Iris pigment epithelial cell (primary cell): ENCODE results near the gene ARSG.

Experiments
- DNase-seq: peaks from one replicate; pipeline ENCODE4 v3.0.0-alpha.2; 2011; ENCODE audit warnings: low read depth

Gene ARSG

DNA sequence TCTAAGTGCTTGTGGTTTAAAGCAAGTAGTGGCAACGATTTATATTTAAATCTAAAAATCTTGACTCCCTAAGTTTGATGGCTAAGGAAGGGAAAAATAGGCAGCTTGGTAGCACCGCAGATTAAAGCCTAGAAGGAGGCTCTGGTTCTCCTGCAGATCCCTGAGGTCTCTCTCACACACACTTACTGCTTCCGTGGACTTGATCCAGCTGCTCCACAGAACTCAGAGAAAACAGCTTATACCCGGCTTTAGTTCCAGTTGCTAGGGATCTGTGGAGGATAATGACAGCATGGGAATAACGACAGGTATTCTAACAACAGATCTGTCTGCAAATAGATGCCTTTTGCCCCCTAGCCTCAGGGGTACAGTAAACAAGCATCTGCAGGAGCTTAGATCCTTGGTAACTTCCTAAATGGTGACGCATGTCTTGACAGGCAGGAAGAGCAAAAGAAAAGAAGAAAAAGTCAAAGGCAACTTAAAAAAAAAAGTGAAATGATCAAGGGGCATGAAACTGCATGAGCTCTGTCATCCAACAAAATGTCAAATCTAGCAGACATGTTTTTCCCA is 161.5 kb downstream of the ARSG start:
- no peak for DNase-seq

DNA sequence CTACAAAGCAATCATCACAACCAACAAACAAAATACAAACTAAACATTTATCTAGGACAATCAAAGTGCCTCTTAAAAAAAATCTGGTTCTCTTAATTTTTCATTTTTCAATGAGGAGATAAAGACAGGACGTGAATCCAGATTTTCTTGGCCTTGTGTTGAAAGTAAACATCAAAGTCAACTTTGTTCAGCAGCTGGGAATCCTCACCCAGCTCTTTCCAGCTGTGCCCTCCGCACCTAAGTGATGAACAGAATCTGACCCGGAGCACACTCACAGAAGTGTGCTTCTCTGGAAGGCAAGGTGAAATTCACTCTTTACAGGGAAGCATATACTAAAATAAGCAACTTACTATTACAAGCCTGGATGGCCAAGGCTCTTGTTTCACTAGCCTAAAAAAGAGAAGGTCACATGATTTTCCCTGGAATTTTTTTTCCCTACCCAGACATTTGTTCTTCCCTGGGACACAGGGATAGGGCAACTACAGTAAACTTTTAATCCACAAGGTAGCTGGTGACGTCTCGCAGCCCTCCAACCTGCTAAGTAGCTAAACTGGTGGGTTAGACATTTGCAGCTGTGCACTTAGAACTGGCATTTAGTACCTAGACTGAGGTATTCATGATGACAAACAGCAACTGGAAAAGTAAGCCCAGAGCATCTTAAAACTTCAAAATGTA is 162.8 kb downstream of the ARSG start:
- DNase-seq: no peak

DNA sequence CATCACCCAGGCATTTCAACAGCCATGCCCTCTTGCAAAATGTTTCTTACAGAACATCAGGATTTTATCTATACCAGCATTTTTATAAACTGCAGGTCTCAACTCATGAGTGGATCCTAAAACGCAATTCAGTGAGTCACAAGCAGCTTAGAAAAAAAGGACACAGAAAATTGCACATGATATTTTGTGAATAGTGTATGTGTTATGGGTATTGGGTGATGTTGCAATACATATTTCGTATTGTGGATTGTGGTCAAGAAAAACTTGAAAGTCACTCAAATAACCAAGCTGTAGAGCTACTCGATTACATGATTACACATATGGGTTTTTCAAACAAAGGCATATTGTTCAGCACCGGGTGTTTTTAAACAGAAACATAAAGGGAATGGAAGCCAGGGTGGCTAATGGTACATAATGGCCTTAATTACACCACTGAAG is 164.6 kb downstream of the ARSG start:
- DNase-seq: peak; percentile 95

DNA sequence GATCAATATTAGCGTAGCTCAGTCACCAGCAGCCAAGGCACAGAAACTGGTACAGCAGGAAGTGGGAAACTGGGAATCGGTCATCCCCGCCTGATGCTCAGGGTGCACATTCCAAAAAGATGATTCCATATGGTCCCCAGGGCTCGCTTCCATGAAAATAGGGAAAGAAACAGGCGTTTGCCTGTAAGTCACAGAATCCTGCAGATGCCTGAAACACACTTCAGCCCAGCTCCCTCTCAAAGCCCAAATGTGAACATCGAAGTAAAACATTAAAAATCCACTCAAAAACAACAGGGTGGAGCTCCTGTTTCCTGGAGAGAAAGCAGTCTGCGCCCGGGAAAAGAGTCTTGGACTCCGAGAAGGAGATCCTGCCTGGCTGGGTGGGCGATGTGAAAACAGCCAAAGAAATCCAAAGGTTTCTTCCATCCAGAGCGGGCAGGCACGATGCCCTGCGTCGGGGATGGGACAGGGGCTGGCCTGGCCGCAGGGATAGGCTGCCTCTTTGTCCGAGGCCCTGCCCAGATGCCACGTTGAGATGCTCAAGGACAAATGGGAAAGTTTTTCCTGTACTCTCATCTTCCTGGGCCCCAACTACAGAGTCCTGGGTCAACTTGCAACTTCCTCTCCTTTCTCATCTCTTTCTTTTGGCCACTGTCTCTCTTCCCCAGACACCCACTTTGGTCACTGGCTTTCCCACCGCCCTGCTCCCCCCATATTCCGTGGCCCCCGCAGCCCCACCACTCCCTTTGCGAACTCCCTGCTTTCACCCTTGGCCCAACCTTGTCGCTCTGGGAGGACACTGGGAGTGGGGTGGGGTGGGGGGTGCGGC is 165.3 kb downstream of the ARSG start:
- DNase-seq: peak; percentile 94

DNA sequence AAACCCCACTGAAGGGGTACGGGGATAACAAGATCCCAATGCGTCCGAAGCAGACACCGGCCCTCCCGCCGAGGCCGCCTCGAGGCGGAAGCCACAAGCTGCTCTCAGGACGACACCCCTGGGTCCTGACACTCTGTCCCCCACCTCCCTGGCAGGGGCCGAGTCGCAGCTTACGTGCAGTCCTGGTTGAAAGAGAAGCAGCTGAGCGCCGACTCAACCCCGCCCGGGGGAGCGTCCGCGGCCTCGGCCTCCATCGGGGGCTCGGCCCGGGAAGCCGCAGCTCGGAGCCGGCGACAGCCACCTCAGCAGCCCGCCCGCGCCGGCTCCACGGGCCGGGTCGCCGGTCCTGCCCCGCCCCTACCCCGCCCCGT is 165.9 kb downstream of the ARSG start, which contains the start of gene WIPI1:
Gene WIPI1, minus strand, starts transcription at position 329 of the 371 bp plus-strand sequence. Its CDS starts 75 bp downstream, at position 254.
- no peak for DNase-seq

DNA sequence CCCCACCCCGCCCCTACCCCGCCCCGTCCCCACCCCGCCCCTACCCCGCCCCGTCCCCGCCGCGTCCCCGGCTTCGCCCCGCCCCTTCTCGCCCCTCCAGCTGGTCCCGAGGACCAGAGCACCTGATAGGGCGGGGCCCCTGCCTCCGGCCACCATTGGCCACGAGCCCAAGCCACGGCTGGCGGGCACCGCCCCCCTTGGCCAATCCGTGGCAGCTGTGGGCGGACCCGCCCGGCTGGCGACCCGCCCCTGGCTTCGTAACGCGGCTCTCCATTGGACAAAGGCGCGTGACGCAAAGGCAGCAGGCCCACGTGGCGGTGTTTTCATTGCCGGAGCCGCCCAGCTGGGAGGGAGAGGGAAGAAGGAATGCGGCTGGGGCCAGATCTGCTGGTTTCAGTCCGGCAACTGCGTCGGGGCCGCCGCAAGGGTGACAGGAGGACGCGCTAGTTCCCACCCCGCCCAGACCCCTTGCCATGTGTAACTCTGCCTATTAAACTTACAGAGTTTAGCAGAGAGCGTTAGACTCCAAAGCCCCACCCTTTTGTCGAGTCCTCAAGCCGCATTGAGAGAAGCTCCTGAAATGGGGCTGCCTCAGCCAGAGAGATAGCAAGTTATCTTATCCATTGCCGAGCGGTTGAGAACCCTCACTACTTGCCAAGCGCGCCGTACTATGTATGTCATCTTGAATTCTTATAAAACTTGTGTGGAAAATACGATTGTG is 166.4 kb downstream of the ARSG start:
- peak; percentile 99 for DNase-seq

DNA sequence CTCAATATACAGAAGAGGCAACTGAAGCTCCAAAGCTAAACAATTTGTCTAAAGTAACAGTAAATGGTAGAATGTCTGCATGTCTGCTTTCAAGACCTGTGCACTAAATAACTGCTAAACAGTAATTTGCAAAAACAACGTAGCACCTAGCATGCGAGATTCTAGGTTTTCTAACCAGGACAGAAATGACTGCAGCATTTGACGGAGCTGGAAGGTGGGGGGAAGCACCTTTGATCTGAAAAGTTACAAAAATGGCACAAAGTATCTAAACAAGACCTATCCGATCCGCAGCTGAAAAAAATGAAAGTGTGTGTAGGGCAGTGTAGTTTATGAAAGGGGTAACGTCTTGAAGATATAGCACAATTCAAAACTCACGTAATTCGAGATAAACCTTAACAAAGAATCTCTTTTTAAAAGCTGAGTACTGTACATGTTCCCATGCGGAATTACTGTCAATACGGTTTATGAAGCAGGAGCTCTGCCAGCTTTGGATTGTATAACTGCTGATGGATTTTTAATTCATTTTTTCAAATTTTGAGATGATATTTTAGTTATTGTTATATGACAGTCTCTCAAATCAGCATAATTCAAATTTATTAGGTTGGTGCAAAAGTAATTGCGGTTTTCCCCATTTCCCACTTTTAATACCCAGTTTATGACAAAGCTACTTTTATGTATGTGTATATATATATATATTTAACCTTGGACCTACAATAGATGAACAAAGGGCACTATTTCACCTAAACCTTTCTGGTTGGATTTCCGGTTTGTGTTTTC is 167.2 kb downstream of the ARSG start:
- no peak for DNase-seq

DNA sequence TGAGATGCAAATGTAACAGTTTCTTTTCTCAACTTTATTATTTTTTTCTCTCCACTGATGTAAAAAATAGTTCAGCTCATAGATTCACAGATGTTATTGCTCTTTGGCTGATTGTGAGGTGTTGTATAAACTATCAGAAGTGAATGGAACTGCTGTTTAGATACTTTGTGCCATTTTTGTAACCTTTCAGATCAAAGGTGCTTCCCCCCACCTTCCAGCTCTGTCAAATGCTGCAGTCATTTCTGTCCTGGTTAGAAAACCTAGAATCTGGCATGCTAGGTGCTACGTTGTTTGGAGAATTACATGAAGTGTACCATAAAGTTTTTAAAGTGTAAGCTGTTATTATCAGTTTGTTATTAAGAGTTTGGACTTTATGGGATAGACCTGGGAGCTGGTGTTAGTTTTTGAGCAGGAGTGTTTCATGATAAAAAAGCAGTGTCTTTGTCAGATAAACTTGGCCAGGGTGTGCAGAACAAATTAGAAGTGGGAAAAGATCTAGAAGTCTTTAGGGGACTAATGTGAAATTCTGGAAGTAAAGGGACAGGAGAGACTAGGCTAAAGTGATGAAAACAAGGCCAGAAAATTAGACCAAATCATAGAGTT is 167.8 kb downstream of the ARSG start:
- DNase-seq: no peak

DNA sequence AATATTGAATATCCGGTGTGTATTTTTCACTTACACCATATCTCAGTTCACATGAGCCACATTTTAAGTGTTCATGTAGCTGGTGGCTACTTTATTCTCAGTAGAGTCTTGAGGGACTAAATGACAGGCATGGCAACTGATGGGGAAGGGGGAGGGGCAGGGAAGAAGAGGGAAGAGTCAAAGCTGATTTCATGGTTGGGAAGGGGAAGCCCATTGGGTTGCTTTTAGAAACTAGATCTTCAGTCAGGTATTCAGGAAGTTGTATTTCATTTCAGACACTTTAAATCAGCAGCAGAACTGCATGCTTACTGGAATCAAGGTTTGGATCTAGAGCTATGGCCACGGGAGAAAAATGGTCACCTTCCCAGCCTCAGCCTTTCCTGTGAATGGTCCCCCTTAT is 168.9 kb downstream of the ARSG start:
- DNase-seq: no peak

DNA sequence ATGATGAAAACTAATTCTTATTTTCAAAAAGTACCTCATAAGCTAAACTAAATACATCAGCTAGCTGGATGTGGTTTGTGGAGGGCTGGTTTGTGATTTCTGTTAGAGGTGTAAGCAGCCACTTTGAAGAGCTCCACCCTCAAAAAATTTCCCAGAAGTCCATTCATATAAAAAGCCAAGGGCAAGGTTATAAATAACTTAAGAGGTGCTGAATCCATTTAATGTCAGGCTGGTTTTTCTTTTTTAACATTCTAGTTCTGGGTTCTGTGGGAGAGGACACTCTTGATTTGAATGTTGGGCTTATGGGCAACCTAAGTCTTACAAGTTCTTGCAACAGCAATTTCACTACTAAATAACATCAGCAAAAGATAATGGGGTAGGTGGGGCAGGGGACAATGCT is 169.4 kb downstream of the ARSG start:
- no peak for DNase-seq

DNA sequence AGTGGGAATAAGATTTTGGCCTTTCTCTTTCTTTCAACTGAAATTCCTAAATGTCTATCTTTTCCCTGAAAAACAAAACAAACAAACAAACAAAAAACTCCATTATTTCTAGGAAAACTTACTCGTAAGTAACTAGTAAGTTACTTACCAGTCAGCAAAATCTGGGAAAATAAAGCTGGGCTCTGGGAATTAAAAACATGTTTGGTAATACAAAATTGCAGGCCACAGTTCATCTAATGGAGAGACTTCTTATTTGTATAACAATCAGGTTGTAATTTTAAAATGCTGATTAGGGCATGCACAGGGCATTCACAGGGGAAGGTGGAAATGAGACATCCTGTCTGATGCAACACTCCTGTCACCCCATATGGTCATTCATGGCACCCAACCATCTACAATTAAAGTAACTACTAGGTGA is 169.8 kb downstream of the ARSG start:
- DNase-seq: no peak

DNA sequence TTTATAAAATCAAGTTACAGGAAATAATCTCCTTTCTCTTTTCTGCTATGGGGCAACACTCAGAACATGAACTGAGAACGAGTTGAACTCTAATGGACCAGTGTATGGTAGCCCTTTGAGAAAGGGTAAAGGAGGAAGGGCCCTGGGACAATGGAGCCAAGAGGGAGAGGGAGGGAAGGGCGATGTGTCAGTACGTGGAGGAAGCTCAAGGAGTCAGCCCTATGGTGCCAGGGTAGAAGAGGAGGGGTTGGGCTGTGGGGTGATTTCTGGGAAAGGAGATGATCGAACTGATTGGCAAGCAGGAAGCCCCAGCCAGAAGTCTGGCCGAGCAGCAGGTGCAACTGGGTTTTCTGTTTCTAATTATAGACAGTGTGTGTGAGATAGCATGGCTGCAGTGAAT is 170.3 kb downstream of the ARSG start:
- no peak for DNase-seq

DNA sequence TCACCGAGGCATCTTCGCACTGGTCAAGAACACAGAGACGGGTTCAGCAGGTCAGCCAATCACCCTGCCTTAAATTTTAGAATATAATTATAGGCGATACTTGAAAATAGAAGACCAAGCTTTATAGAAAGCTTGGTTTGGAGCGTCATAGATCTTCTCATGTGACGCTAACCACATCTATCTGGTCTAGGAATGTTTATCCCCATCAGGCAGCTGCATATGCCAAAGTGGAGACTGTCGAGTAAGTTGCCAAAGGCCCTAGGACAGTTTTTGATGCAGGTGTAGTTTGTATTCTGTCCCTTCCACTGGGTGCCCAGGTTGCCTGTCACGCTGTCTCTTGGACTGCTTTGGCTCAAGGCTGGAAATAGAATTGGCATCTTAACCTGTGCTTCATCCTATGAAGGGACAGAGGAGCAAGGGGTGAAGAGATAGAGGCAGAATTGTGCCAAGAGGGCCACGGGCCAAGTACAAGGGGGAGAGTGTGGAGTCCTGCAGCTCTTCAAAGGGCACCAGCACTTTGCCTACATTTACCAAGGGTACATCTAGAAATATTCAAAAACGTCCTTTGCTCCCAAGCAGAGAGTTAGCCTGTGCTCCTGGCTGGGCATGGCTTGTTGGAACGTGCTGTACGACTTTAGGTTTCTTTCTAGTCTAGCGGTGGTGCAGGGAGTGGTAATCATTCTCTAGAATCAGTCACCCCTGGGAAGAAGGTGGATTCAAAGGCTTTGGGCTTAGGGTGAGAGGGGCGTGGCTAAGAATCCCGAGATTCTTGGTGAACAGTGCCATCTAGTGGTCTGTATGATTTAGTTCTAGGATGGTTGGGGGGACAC is 171.3 kb downstream of the ARSG start:
- peak; percentile 77 for DNase-seq

DNA sequence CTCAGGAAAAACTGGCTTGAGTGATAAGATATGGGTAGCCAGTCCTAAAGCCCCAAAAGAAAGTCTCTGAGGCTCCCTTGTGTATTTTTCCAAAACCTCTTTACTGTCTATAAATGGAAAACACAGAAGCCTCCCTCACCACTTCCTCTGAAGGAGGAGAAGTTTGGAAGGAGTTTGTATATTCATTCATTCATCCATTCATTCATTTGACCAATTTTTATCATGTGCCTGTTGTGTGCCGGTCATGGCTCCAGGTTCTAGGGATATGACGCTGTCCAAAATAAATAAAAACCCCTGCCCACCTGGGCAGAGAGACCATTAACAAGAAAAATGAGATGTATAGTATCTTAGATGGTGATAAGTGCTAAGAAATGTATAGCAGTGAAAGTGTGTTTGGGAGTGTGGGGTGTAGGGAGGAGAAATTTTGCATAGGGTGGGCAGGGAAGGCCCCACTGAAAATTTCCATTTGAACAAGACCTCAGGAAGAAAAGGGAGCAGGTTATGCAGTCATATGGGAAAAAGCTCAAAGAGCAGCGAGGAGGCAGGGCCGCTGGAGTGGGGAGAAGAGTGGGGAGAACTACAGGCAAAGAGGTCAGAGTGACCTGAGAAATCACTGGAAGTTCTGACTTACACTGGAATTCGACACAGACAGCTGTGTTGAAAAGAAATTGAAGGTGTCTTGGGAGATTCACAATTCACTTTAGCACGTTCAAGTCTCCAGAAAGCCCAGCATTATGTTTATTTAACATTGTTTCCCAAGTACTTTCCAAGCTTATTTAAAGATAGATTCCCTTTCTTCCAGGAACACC is 172.1 kb downstream of the ARSG start:
- no peak for DNase-seq

DNA sequence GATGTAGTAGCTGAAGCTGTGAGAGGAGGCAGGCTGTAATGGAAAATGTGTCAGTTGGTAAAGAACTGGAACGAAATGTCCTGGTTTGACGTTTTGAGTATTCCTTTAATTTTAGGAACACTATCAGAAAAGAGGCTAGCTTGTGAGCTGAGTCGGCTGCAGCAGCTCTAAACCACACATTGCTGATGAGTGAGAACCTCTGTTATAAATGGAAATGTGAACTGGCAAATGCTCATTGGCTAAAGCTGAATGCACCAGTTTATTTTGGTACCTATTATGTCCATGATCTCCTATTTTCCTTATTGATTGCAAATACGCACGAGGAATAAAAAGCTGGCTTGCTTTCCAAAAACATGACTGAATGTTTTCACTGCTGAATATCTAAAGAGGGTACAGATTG is 177.0 kb downstream of the ARSG start:
- peak; percentile 58 for DNase-seq

DNA sequence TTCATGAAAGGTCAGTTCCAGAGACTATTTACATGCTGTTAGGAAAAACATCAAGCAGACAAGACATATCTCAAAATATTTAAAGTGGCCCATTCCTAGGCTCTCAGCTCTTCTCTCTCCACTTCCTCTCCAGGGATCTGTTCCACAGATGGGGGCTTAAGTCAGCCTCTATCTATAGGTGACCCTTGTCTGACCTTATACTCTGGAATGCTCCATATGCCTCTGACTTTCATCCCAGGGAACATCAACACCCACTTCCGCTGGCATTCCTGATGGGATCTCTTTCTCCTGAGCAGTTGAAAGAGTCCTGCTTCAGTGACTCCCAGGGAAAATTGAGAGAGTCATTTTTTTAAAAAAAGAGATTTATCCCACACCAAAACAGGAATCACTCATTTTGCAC is 177.5 kb downstream of the ARSG start:
- DNase-seq: no peak
